HEK293T (cell line): ENCODE measurements around the gene OR8D2.

Source experiments
- CTCF ChIA-PET: fragments of 350-600 bp; formaldehyde crosslinking; extraction: SDS; loops from one replicate; lab custom pipeline; 2021; ENCODE audit warnings: antibody characterized with exemption, inconsistent platforms; lab: Yijun Ruan, JAX
- POLR2A ChIA-PET: fragments of 350-600 bp; formaldehyde crosslinking; extraction: SDS; loops from one replicate; lab custom pipeline; 2020; ENCODE audit warnings: antibody characterized with exemption, inconsistent platforms; lab: Yijun Ruan, JAX
- DNase-seq: peaks from one replicate; pipeline ENCODE4 v3.0.0; 2012; ENCODE audit warnings: mixed read lengths; ENCODE audit errors: extremely low spot score
- ARNT ChIP-seq: fragments of 450-650 bp; IDR thresholded peaks from 2 replicates; pipeline ENCODE4 v1.6.1; 2017; ENCODE audit warnings: mild to moderate bottlenecking
- BHLHE40 ChIP-seq: fragments of 450-650 bp; IDR thresholded peaks from 2 replicates; pipeline ENCODE4 v1.6.1; 2016; ENCODE audit warnings: mild to moderate bottlenecking, moderate library complexity, borderline replicate concordance
- CTBP1 ChIP-seq: fragments of 450-650 bp; IDR thresholded peaks from 2 replicates; pipeline ENCODE4 v1.6.1; 2016; ENCODE audit warnings: borderline replicate concordance
- ELF4 ChIP-seq: fragments of 450-650 bp; IDR thresholded peaks from 2 replicates; pipeline ENCODE4 v1.6.1; 2017; ENCODE audit warnings: antibody characterized with exemption
- FOXA1 ChIP-seq: fragments of 450-650 bp; IDR thresholded peaks from 2 replicates; pipeline ENCODE4 v1.6.1; 2016; ENCODE audit warnings: mild to moderate bottlenecking
- FOXK2 ChIP-seq: fragments of 450-650 bp; IDR thresholded peaks from 2 replicates; pipeline ENCODE4 v1.6.1; 2016; ENCODE audit warnings: mild to moderate bottlenecking
- FOXM1 ChIP-seq: fragments of 450-650 bp; IDR thresholded peaks from 2 replicates; pipeline ENCODE4 v1.6.1; 2017; ENCODE audit warnings: mild to moderate bottlenecking, borderline replicate concordance
- HDGF ChIP-seq: fragments of 450-650 bp; IDR thresholded peaks from 2 replicates; pipeline ENCODE4 v1.6.1; 2017; ENCODE audit warnings: antibody characterized with exemption, borderline replicate concordance
- L3MBTL2 ChIP-seq: fragments of 450-650 bp; conservative IDR thresholded peaks from 2 replicates; pipeline ENCODE4 v1.6.1; 2016; ENCODE audit warnings: mild to moderate bottlenecking
- LEF1 ChIP-seq: fragments of 450-650 bp; IDR thresholded peaks from 2 replicates; pipeline ENCODE4 v1.6.1; 2017; ENCODE audit warnings: mild to moderate bottlenecking, borderline replicate concordance
- NFRKB ChIP-seq: fragments of 450-650 bp; IDR thresholded peaks from 2 replicates; pipeline ENCODE4 v1.6.1; 2016; ENCODE audit warnings: mild to moderate bottlenecking, moderate library complexity
- SP1 ChIP-seq: fragments of 450-650 bp; IDR thresholded peaks from 2 replicates; pipeline ENCODE4 v1.6.1; 2017
- SUZ12 ChIP-seq: fragments of 450-650 bp; IDR thresholded peaks from 2 replicates; pipeline ENCODE4 v1.6.1; 2016; ENCODE audit warnings: mild to moderate bottlenecking
- TARDBP ChIP-seq: fragments of 450-650 bp; IDR thresholded peaks from 2 replicates; pipeline ENCODE4 v1.6.1; 2016
- ZNF384 ChIP-seq: fragments of 450-650 bp; IDR thresholded peaks from 2 replicates; pipeline ENCODE4 v1.6.1; 2016
- TF ChIP-seq, protein P1 (sequence below): fragments of 450-650 bp; IDR thresholded peaks from 2 replicates; pipeline ENCODE4 v1.6.1; 2016

OR8D2 gene

DNA sequence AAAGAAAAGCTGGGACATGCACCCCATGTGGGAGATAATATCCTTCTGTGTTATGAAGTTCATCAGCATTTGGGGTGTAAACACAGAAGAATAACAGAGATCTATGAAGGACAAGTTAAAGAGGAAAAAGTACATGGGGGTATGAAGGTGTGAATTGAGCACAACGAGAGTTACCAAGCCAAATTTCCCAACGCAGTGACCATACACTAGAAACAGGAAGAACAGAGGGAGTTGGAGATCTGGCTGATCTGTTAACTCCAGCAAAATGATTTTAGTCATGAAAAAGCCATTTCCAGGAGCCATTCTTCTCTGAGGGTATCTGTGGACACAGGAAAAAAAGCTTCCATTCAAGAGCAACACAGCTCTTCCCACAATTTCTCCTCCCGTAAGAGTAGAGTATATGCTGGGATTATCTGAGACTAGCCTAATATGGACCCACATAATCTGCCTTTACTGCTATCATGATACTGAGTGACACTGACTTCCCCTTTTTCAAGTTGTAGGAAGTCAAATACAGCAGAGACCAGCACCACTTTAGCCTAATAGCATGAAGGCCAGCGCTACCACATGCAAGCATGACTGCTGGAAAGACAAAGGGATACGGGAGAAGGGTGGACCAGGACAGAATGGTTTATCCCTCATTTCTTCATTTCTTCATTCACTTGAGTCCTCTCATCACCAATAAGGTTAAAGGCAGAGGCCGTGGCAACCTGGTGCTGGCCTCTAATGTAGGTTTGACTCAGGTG is 19.6 kb upstream of the OR8D2 start:
- ChIA-PET POLR2A (no interaction called here), CTCF (no interaction called here)
- TF ChIP-seq CTBP1 = no peak
- no peak for DNase-seq

DNA sequence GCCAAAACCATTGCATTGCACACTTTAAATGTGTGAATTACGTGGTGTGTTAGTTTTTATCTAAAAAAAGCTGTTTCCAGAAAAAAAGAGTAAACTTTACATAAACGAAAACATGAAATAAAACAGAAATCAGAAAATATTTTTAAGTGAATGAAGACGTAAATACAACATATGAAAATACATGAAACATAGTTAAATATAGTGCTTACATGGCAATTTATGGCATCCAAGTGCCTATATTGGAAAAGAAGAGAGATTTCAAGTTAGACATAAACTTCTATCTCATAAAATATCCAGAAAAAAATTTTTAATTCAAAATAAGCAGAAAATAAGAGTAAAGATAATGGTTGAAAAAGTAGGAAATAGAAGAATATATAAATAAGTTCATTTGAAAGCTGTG is 11.9 kb upstream of the OR8D2 start:
- DNase-seq = no peak
- ChIA-PET CTCF (no interaction called here), POLR2A (no interaction called here)
- TF ChIP-seq, protein P1, sequence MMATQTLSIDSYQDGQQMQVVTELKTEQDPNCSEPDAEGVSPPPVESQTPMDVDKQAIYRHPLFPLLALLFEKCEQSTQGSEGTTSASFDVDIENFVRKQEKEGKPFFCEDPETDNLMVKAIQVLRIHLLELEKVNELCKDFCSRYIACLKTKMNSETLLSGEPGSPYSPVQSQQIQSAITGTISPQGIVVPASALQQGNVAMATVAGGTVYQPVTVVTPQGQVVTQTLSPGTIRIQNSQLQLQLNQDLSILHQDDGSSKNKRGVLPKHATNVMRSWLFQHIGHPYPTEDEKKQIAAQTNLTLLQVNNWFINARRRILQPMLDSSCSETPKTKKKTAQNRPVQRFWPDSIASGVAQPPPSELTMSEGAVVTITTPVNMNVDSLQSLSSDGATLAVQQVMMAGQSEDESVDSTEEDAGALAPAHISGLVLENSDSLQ = no peak
- no peak for TF ChIP-seq HDGF

DNA sequence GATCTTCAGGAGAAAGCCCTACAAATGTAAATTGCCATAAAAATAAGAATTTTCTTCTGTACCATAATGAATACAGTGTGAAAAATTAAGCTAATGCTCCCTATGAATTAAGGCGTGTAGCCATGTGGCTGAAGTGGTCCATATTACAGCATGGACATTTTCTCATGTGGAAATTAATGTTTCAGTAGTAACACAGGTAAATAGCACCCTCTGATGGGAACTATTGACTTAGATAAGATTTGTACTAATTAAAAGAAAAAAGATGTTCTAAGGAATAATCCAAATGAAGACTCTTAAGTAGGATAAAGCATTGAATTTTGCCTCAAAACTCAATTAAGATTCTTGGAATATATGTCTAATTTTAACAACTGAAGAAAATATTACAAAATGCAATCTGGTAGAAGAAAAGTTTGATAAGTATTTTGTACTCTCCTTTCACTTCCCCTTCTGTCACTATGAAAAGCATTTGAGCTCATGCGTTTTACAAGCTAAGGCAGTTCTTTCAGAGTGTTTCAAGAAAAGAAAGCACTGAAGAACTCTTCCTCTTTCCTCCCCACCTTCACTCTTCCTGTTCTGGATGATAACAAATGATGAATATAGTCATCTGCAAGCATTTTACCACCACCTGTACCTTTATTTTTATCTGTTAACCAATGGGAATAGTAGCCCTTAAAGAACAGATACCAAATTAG is 9.9 kb upstream of the OR8D2 start:
- DNase-seq = no peak
- ChIA-PET POLR2A (no interaction called here), CTCF (no interaction called here)
- TF ChIP-seq, protein P1 = no peak
- no peak for TF ChIP-seq SUZ12
- TF ChIP-seq SP1 = no peak
- TF ChIP-seq L3MBTL2 = no peak
- TF ChIP-seq ARNT = no peak
- TF ChIP-seq FOXK2 = no peak
- no peak for TF ChIP-seq BHLHE40
- no peak for TF ChIP-seq FOXA1
- no peak for TF ChIP-seq NFRKB
- TF ChIP-seq ELF4 = no peak

DNA sequence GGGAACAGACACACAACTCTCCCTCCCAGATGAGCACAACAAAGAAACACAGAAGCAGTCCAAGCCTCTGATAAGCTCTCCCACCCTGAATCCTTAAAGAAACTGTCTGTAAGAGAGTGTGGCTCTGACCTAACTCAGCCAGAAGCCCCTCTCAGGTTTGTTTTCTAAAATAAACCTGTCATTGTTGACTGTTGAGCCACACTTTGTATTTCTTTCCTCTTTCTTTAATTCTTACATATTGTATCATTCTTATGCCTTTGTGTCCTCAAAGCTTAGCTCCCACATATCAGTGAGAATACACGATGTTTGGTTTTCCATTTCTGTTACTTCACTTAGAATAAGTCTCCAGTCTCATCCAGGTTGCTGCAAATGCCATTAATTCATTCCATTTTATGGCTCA is 7.8 kb upstream of the OR8D2 start:
- CTCF ChIA-PET = no interaction called here
- no peak for TF ChIP-seq FOXM1
- no peak for TF ChIP-seq LEF1
- TF ChIP-seq, protein P1 = no peak
- POLR2A ChIA-PET = no interaction called here
- no peak for DNase-seq

DNA sequence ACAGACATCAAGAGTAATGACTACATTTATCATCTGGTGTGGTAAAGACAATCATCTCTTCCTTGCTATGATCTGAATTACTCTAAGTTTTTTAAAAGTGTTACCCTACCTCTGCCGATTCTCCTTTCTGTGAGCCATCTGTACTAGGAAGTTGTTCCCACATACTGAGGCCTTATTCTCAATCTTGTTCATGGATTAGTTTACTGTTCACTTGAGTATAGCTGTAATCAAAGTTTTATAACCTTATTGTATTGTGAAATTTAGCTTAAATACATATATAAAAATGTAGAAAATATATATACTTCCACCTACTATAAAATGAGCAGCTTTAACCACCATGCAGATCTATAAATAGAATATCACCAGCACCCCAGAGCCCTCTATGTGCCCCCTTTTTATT is 2.4 kb upstream of the OR8D2 start:
- DNase-seq = no peak
- CTCF ChIA-PET = no interaction called here
- TF ChIP-seq BHLHE40 (no peak), ZNF384 (no peak), LEF1 (no peak)
- POLR2A ChIA-PET = no interaction called here

DNA sequence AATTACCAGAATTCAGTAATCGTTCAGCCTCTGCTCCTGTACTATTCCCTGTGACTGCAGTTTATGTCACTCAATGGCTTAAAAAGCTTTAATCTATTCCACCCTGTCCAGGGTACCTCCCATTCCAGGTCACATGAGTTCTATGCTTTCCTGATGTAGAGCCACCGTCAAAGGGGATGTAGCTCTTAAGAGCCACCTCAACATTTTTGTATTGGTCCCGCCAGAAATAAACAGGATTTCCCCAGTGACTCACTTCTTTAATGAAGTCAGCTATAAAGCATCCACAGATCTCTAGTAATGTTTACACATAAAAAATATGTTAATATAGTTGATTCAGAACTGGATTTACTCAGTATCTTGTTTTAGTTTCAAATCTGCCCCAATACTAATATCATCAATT is 4.9 kb downstream of the OR8D2 start:
- TF ChIP-seq BHLHE40 = no peak
- no peak for TF ChIP-seq LEF1
- TF ChIP-seq ARNT = no peak
- no peak for TF ChIP-seq SP1
- no peak for TF ChIP-seq FOXA1
- TF ChIP-seq TARDBP = no peak
- TF ChIP-seq, protein P1 = no peak
- no peak for TF ChIP-seq SUZ12
- TF ChIP-seq CTBP1 = no peak
- no peak for DNase-seq
- CTCF ChIA-PET = no interaction called here
- POLR2A ChIA-PET = no interaction called here

DNA sequence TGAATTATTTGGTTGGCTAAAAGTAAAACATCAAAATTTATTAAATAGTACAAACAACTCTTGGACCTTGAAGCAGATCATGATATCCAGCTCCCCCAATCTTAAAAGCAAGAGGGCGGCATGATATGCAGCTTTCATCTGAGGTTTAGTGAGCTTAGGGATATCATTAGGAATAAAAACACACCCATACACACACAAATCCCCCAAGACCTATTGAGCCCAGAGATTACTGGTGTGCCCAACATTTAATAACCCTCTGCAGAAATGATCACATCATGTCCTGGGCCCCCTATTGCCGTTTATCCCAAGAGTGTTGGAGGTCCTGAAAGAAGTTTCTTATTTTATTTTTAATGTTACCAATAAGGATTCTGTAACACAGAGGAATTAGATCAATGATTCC is 6.1 kb downstream of the OR8D2 start, which contains the start of gene OR8D1:
TSS of gene OR8D1 (minus strand) at position 101 of the 400 bp plus-strand sequence. CDS start 3,183 bp downstream, outside the sequence.
- TF ChIP-seq, protein P1 = no peak
- TF ChIP-seq FOXA1 (no peak), SP1 (no peak), HDGF (no peak), ARNT (no peak), FOXK2 (no peak), NFRKB (no peak), TARDBP (no peak), ZNF384 (no peak)
- POLR2A ChIA-PET = no interaction called here
- CTCF ChIA-PET = no interaction called here
- no peak for DNase-seq
